HepG2 (cell line): ENCODE results near the gene SEPTIN12. TPM values are rescaled to one million over a fixed set of nuclear protein-coding genes. Genes with fewer than 3 reads are reported as not detected.

Experiments
- AGO1 ChIP-seq: fragments of 200-400 bp; formaldehyde crosslinking; IDR thresholded peaks from 2 replicates; pipeline ENCODE4 v1.6.1; 2017; ENCODE audit warnings: mild to moderate bottlenecking, low read depth, low read length, moderate library complexity; ENCODE audit not compliant: poor library complexity, severe bottlenecking
- ATF4 ChIP-seq, 2 experiments: fragments of 450-650 bp in 1 of 2; sonication (generic) in 1 of 2; formaldehyde crosslinking; IDR thresholded peaks; 2 replicates each; pipeline versions ENCODE4 v1.5.0 to v1.8.0; 2020 to 2022; ENCODE audit warnings: mild to moderate bottlenecking in 1 of 2, missing genetic modification reagents in 1 of 2
- DPF2 ChIP-seq: sonication (generic); formaldehyde crosslinking; IDR thresholded peaks from 2 replicates; pipeline ENCODE4 v1.4.0; 2020; ENCODE audit warnings: mild to moderate bottlenecking, low read depth, missing genetic modification reagents, borderline replicate concordance
- GABPB1 ChIP-seq: IDR thresholded peaks from 2 replicates; pipeline ENCODE4 v1.6.1; 2016; ENCODE audit warnings: mild to moderate bottlenecking, missing genetic modification reagents, moderate library complexity, missing compliant biosample characterization
- HOMEZ ChIP-seq: IDR thresholded peaks from 2 replicates; pipeline ENCODE4 v1.6.1; 2016; ENCODE audit warnings: low read depth
- JUNB ChIP-seq: sonication (generic); formaldehyde crosslinking; IDR thresholded peaks from 2 replicates; pipeline ENCODE4 v1.8.0; 2022; ENCODE audit warnings: missing genetic modification reagents, mild to moderate bottlenecking, borderline replicate concordance
- MTF1 ChIP-seq: sonication (generic); formaldehyde crosslinking; IDR thresholded peaks from 2 replicates; pipeline ENCODE4 v1.5.0; 2020; ENCODE audit warnings: missing genetic modification reagents
- PATZ1 ChIP-seq: sonication (generic); formaldehyde crosslinking; IDR thresholded peaks from 2 replicates; pipeline ENCODE4 v1.4.0; 2020; ENCODE audit warnings: missing genetic modification reagents
- POLR2A ChIP-seq, 2 experiments: IDR thresholded peaks; 2 replicates each; pipeline ENCODE4 v1.6.1; 2011; ENCODE audit warnings: low read depth in 2 of 2, low read length in 2 of 2, mild to moderate bottlenecking in 1 of 2, moderate library complexity in 1 of 2; ENCODE audit not compliant: insufficient read depth in 1 of 2
- RBM22 ChIP-seq: fragments of 200-400 bp; formaldehyde crosslinking; optimal IDR thresholded peaks from 2 replicates; pipeline ENCODE3; 2017; ENCODE audit warnings: mild to moderate bottlenecking, low read length, moderate library complexity
- SP2 ChIP-seq: sonication (generic); formaldehyde crosslinking; IDR thresholded peaks from 2 replicates; pipeline ENCODE4 v1.5.1; 2020; ENCODE audit warnings: mild to moderate bottlenecking, missing genetic modification reagents
- TCF7 ChIP-seq: sonication (generic); IDR thresholded peaks from 2 replicates; pipeline ENCODE4 v1.6.1; 2016; ENCODE audit warnings: antibody characterized with exemption, low read depth
- TFE3 ChIP-seq: IDR thresholded peaks from 2 replicates; pipeline ENCODE4 v1.6.1; 2016
- THAP11 ChIP-seq: IDR thresholded peaks from 2 replicates; pipeline ENCODE4 v1.6.1; 2016; ENCODE audit warnings: missing biosample characterization, missing genetic modification reagents
- YY1 ChIP-seq: IDR thresholded peaks from 2 replicates; pipeline ENCODE4 v1.6.1; 2011; ENCODE audit warnings: low read length, low read depth, moderate library complexity, mild to moderate bottlenecking; ENCODE audit not compliant: insufficient read depth, insufficient replicate concordance
- ZNF34 ChIP-seq: sonication (generic); formaldehyde crosslinking; IDR thresholded peaks from 2 replicates; pipeline ENCODE4 v1.4.0; 2020; ENCODE audit warnings: mild to moderate bottlenecking, missing genetic modification reagents, borderline replicate concordance
- polyA plus RNA-seq, 8 experiments: library from polyadenylated mRNA; depleted of rRNA in 3 of 8; stranded (reverse) in 7 of 8; unstranded in 1 of 8; fragments of >200 nt; fragmentation: Illumina TruSeq in 4 of 8; extraction: Trizol in 4 of 8; gene quantifications; 2 replicates each; pipeline versions ENCODE4 v1.2.1 to v1.2.3, GENCODE V29; 2011 to 2016; ENCODE audit warnings: low read depth in 4 of 8, missing spikeins in 1 of 8, mixed read lengths in 1 of 8; ENCODE audit not compliant: insufficient read depth in 1 of 8
- total RNA-seq, 5 experiments: library from RNA; depleted of rRNA; stranded (reverse); fragments of >200 nt; fragmentation: Illumina TruSeq; extraction: Trizol; gene quantifications; 2 replicates each; pipeline ENCODE4 v1.2.3, GENCODE V29; 2016; ENCODE audit warnings: low read depth in 1 of 5

Gene SEPTIN12
- total and polyA plus RNA-seq, 2 of the 13 experiments (the other 11 are each of a cell fraction or from before 2014, with no cell fraction given), result 0.22 TPM; not detected in 1

- TF ChIP-seq ATF4 (CRISPR knock-in tag; IDR thresholded peaks at IDR 0.05), result no peak
- TF ChIP-seq GABPB1 (CRISPR knock-in tag), result peak; percentile 84
- peak; percentile 86 for TF ChIP-seq THAP11 (CRISPR knock-in tag)
- TF ChIP-seq POLR2A (IDR thresholded peaks at IDR 0.05; ENCODE audit: insufficient read depth in 1 of 2, low read depth in 2 of 2, low read length in 2 of 2), result no peak
- no peak for TF ChIP-seq AGO1
- TF ChIP-seq JUNB (CRISPR knock-in tag), result no peak
- no peak for TF ChIP-seq TFE3 (CRISPR knock-in tag)
- TF ChIP-seq MTF1 (CRISPR knock-in tag), result no peak
- no peak for TF ChIP-seq DPF2 (CRISPR knock-in tag)
- no peak for TF ChIP-seq HOMEZ (CRISPR knock-in tag)
- TF ChIP-seq PATZ1 (CRISPR knock-in tag), result peak; percentile 54; the same call in 1 of the 2 replicates
- TF ChIP-seq SP2 (CRISPR knock-in tag), result 0 out of 2 replicates have a peak, but pooled peaks have one; percentile 42
- no peak for TF ChIP-seq ZNF34 (CRISPR knock-in tag)
- TF ChIP-seq TCF7, result no peak
- TF ChIP-seq RBM22, result no peak
- peak; percentile 39 for TF ChIP-seq YY1
These were observed 12.3 kb upstream of the SEPTIN12 start (continued) for GRCh38 chr16:4800290-4801041.
